GM19351 (cell line): ENCODE data around the gene LMBRD1.
"Not testable (repeated sequence)": the region's sequence is repeated elsewhere in the genome, so short reads cannot be mapped to it uniquely, and the experiment has no call there.

Experiments
- ATAC-seq: cut with Tn5 transposase; IDR thresholded peaks from one replicate; pipeline ENCODE4 v1.9.1; 2021; ENCODE audit warnings: mild to moderate bottlenecking, moderate library complexity; ENCODE audit not compliant: unreplicated experiment

Gene LMBRD1

DNA sequence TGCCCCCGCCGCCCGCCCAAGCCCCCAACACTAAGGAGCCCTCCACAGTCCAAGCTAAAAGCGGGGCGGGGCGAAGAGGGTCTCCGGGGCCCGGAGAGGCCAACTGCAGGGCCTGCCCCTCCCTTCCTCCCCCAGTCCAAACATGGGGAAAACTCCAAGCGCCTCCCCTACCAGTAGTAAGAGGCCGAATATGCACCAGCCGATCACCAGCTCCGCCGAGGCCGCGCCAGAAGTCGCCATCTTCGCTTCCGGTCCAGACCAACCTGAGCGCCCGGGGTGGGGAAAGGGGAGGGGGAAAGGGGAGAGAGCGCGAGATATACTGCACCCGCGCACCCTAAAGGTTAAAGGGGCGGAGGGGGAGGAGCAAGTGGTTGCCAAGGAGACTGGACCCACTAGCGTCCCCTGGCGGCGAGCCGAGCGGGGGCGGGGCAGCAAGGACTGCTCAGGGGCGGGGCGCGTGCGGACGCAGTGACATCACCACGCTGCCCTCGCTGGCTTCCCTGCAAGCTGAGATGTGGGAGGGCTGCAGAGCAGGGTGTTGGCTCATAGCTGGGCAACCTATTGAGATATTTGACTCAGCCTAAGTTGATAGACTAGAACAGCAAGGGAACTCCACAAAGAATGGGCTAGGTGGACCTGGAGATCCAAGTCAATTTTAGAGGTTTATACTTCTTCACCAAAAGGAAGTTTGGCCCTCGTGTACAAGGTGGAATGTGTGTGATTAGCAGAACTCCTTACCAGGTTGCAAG, at the start of gene LMBRD1:
Gene LMBRD1, minus strand, starts transcription at position 369 of the 749 bp plus-strand sequence. Its CDS starts 129 bp downstream, at position 240.
- peak; percentile 89 for ATAC-seq

DNA sequence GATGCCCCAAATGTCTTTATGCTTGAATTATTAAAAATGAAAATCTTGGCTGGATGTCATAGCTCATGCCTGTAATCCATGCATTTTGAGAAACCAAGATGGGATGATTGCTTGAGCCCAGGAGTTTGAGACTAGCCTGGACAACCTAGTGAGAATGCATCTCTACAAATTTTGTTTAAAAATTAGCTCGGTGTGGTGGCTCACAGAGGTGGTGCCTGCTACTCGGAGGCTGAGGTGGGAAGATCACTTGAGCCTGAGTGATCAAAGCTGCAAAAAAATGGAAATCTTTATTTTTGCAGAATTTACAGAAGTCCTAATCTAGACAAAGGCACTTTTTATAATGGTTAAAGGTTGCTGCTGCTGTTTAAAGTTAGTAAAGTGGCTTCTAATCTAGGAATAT, 49.5 kb upstream of the LMBRD1 start:
- ATAC-seq = no peak

- no peak for ATAC-seq
Measured at GRCh38 chr6:69843189-69843588, 46.4 kb upstream of the LMBRD1 start.

GRCh38 chr6:69841862-69842261, 45.1 kb upstream of the LMBRD1 start:
- no peak for ATAC-seq

GRCh38 chr6:69835414-69836179, 38.8 kb upstream of the LMBRD1 start:
- ATAC-seq = peak; percentile 88

- ATAC-seq = no peak
Measured at GRCh38 chr6:69832558-69832957, 35.7 kb upstream of the LMBRD1 start.

- no peak for ATAC-seq
Measured at GRCh38 chr6:69827276-69827893, 30.6 kb upstream of the LMBRD1 start.

GRCh38 chr6:69825904-69826303, 29.1 kb upstream of the LMBRD1 start:
- ATAC-seq = no peak

- ATAC-seq = not testable (repeated sequence)
Measured at GRCh38 chr6:69824355-69824754, 27.5 kb upstream of the LMBRD1 start.

DNA sequence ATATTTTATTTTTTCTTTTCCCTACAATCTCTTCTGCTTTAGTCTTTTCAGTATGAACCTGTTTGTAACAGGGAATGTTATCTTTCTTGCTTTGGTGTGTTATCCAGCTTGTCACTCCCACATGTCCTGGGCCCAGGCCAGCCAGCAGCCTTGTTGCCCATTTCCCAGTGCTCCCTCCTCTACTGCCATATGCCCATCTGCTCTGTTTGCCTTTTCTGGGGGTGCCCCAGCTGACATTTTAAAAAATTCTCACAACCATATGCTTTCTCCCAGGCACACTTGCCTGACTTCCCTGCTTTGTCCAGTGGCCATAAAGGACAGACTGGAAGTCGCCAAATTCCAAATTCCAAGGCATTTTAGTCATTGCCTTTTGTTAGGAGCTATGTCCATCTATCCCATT, 23.6 kb upstream of the LMBRD1 start:
- ATAC-seq = no peak

- ATAC-seq = no peak
Measured at GRCh38 chr6:69820018-69820417, 23.2 kb upstream of the LMBRD1 start.

DNA sequence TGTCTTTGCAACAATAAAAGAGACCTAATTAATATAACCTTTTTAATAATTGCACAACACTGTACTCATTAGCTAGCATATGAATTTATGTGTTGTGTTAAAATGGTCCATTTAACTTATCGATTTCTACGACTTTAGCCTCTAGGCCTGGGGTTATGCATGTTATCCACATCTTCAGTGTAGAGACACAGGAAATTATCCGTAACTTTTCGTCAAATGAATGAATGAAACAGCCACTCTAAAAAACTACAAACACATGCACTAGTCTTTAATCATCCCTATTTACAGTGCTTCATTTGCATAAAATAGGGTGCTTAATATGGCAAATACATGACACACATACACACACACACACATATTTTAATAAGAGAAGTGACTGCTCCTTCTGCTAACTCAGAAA, 22.3 kb upstream of the LMBRD1 start:
- ATAC-seq = no peak

GRCh38 chr6:69818223-69818930, 21.6 kb upstream of the LMBRD1 start:
- ATAC-seq = no peak

DNA sequence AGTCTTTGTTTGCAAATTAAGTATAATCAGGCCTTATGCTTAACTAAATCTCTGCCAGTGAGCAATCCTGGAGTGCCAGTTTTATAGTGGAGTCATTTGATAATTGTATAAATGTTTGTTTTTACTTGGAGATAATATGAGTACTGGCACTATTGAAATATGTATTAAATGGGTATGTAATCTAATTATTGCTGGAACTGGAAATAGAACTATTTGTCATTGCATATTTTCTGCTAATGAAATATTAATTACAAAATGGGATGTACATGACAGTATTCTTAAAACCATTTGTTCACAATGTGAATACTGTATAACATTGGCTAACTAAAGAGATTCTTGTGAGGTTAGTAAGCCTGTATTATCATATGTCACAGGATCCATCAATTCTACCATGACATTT, 20.5 kb upstream of the LMBRD1 start:
- no peak for ATAC-seq

- ATAC-seq = peak; percentile 30
Measured at GRCh38 chr6:69816569-69816968, 19.8 kb upstream of the LMBRD1 start.

- peak; percentile 76 for ATAC-seq
Measured at GRCh38 chr6:69816026-69816425, 19.2 kb upstream of the LMBRD1 start.

DNA sequence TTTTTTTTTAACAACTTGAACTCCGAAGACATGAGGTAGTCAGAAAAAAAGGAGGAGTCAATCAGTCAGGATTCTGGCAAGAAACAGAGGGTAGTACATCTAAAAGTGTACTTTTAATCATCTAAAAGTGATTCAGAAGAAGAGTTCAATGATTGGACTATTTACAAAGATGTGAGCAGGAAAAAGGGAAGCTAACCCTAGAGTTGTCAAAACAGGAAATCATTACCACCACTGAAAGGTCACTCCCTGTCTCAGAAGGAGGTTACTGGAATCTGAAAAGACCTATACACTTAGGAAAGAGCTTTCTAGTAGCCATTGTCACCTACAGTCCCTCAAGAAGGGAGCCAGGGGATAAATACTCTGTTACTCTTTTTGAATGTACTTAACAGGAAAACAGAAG, 16.7 kb upstream of the LMBRD1 start:
- peak; percentile 39 for ATAC-seq

DNA sequence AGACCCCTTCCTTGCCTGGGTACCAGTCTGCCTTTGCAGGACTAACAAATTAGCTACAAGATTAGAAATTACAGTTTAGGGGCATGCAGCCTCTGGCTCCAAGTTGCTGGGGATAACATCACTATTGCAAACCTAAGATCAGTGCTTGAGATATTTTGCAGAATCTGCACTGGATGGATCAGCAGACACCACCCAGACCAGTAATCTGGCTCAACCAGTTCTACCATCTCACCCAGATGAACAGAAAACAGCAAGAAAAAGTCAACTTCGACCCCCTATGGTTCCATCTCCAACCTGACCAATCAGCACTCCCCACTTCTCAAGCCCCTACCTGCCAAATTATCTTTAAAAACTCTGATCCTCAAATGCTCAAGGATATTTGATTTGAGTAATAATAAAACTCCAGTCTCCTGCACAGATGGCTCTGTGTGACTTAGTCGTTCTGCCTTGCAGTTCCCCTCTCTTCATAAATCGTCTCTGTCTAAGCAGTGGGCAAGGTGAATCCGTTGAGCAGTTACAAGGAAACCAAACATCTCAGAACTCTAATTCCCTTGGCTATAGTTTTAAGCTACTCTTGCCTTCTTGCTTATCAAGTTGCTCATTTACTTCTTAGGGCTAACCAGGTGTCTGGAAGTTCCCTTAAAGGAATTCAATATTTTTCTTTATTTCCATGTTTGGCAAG, 16.1 kb upstream of the LMBRD1 start:
- no peak for ATAC-seq

GRCh38 chr6:69802995-69803394, 6.2 kb upstream of the LMBRD1 start:
- no peak for ATAC-seq

GRCh38 chr6:69801711-69802110, 4.9 kb upstream of the LMBRD1 start:
- ATAC-seq = no peak

GRCh38 chr6:69801225-69801624, 4.4 kb upstream of the LMBRD1 start:
- ATAC-seq = no peak
